HEK293 (cell line): ENCODE results near the gene CLDN7.

ENCODE experiments used
- GLIS1 ChIP-seq: fragments of 450-650 bp; formaldehyde crosslinking; IDR thresholded peaks from 2 replicates; pipeline ENCODE4 v1.5.1; 2016; ENCODE audit warnings: missing biosample characterization, missing genetic modification characterization
- KLF1 ChIP-seq: fragments of 450-650 bp; formaldehyde crosslinking; IDR thresholded peaks from 2 replicates; pipeline ENCODE4 v1.5.1; 2016; ENCODE audit warnings: missing biosample characterization, missing genetic modification characterization
- KLF8 ChIP-seq: fragments of 450-650 bp; formaldehyde crosslinking; IDR thresholded peaks from 2 replicates; pipeline ENCODE4 v1.5.1; 2016; ENCODE audit warnings: missing biosample characterization, missing genetic modification characterization
- TRIM28 ChIP-seq: IDR thresholded peaks from 2 replicates; pipeline ENCODE4 v1.6.1; 2011; ENCODE audit warnings: low read length, control low read depth, borderline replicate concordance
- ZBTB48 ChIP-seq: fragments of 450-650 bp; formaldehyde crosslinking; IDR thresholded peaks from 2 replicates; pipeline ENCODE4 v1.5.1; 2016; ENCODE audit warnings: missing biosample characterization, missing genetic modification characterization
- ZFP3 ChIP-seq: fragments of 450-650 bp; formaldehyde crosslinking; IDR thresholded peaks from 2 replicates; pipeline ENCODE4 v1.5.1; 2016; ENCODE audit warnings: low read depth, missing biosample characterization, missing genetic modification characterization
- ZNF138 ChIP-seq: fragments of 450-650 bp; formaldehyde crosslinking; IDR thresholded peaks from 2 replicates; pipeline ENCODE4 v1.5.1; 2016; ENCODE audit warnings: missing biosample characterization, missing genetic modification characterization, borderline replicate concordance
- ZNF335 ChIP-seq: fragments of 450-650 bp; formaldehyde crosslinking; conservative IDR thresholded peaks from 2 replicates; pipeline ENCODE4 v1.5.1; 2016; ENCODE audit warnings: missing biosample characterization, missing genetic modification characterization
- ZNF341 ChIP-seq: fragments of 450-650 bp; formaldehyde crosslinking; IDR thresholded peaks from 2 replicates; pipeline ENCODE4; 2016; ENCODE audit warnings: low read depth, missing biosample characterization, missing genetic modification characterization
- ZNF391 ChIP-seq: fragments of 450-650 bp; formaldehyde crosslinking; IDR thresholded peaks from 2 replicates; pipeline ENCODE4 v1.5.1; 2016; ENCODE audit warnings: low read depth, missing biosample characterization, missing genetic modification characterization, borderline replicate concordance
- ZNF394 ChIP-seq: fragments of 450-650 bp; formaldehyde crosslinking; IDR thresholded peaks from 2 replicates; pipeline ENCODE4 v1.5.1; 2016; ENCODE audit warnings: missing biosample characterization, missing genetic modification characterization, mild to moderate bottlenecking, moderate library complexity, borderline replicate concordance
- ZNF560 ChIP-seq: fragments of 450-650 bp; formaldehyde crosslinking; IDR thresholded peaks from 2 replicates; pipeline ENCODE4 v1.5.1; 2017; ENCODE audit warnings: missing biosample characterization, missing genetic modification characterization, borderline replicate concordance
- ZNF792 ChIP-seq: fragments of 450-650 bp; formaldehyde crosslinking; IDR thresholded peaks from 2 replicates; pipeline ENCODE4 v1.5.1; 2016; ENCODE audit warnings: missing biosample characterization, missing genetic modification characterization
- ZNF837 ChIP-seq: fragments of 450-650 bp; formaldehyde crosslinking; IDR thresholded peaks from 2 replicates; pipeline ENCODE4 v1.5.1; 2016; ENCODE audit warnings: missing biosample characterization, missing genetic modification characterization
- TF ChIP-seq, protein P1 (sequence below): fragments of 450-650 bp; formaldehyde crosslinking; IDR thresholded peaks from 2 replicates; pipeline ENCODE4 v1.5.1; 2016; ENCODE audit warnings: missing biosample characterization, missing genetic modification characterization
- TF ChIP-seq, protein P2 (sequence below): fragments of 450-650 bp; formaldehyde crosslinking; IDR thresholded peaks from 2 replicates; pipeline ENCODE4 v1.5.1; 2016; ENCODE audit warnings: missing biosample characterization, missing genetic modification characterization
- TF ChIP-seq, protein P3 (sequence below): IDR thresholded peaks from 2 replicates; pipeline ENCODE4 v1.6.1; 2011; ENCODE audit warnings: mild to moderate bottlenecking, low read depth, low read length, borderline replicate concordance
- TF ChIP-seq, protein P4 (sequence below): fragments of 450-650 bp; formaldehyde crosslinking; IDR thresholded peaks from 2 replicates; pipeline ENCODE4 v1.5.1; 2017; ENCODE audit warnings: missing biosample characterization, mild to moderate bottlenecking, missing genetic modification characterization, moderate library complexity
- TF ChIP-seq, protein P5 (sequence below): fragments of 450-650 bp; formaldehyde crosslinking; IDR thresholded peaks from 2 replicates; pipeline ENCODE4 v1.5.1; 2016; ENCODE audit warnings: missing biosample characterization, missing genetic modification characterization
- TF ChIP-seq, protein P6 (sequence below): fragments of 450-650 bp; formaldehyde crosslinking; IDR thresholded peaks from 2 replicates; pipeline ENCODE4 v1.5.1; 2016; ENCODE audit warnings: missing biosample characterization, missing genetic modification characterization
- TF ChIP-seq, protein P7 (sequence below): fragments of 450-650 bp; formaldehyde crosslinking; IDR thresholded peaks from 2 replicates; pipeline ENCODE4 v1.5.1; 2016; ENCODE audit warnings: missing biosample characterization, missing genetic modification characterization

Gene CLDN7

DNA sequence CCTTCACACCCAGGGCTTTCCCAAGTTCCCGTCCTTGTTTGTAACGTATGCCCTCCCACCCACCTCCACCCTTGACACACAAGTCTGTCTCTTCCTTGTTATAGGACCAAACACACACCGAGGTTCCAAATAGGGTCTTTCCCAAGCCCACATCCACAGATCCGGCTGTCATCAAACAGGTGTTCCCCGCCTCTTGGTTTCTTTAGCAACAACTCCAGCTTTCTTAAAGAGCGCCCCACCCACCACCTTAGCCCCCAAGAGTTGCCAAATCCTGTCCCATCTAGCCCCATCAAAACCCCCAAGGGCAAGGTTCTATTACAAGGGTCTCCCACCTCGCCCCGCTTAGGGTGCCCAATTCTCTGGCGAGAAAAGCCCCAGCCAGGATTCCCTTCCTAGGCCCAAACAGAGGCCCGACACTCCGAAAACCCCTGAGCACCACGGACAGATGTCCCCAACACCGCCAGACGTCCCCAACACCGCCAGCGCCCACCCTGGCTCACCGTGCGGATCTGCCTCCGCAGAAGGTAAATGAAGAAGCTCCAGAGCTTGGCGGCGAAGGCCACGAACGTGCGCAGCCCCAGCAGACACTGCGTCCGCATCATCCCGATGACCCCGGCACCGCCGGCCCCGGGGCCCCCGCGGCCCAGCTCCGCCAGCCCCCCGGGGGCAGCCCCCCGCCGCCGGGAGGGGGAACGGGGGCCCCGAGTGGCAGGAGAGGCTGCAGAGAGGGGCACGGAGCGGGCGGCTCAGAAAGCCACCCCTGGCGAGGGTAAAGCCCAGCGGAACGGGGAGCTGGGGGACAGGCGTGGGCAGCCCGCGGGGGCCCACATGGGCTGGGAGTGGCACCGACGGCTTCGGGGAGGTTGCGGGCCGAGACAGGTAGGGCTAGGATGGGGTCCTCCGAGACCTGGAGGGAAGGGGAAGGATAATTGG lies 11.3 kb downstream of the CLDN7 start (continued):
- TF ChIP-seq, protein P1, sequence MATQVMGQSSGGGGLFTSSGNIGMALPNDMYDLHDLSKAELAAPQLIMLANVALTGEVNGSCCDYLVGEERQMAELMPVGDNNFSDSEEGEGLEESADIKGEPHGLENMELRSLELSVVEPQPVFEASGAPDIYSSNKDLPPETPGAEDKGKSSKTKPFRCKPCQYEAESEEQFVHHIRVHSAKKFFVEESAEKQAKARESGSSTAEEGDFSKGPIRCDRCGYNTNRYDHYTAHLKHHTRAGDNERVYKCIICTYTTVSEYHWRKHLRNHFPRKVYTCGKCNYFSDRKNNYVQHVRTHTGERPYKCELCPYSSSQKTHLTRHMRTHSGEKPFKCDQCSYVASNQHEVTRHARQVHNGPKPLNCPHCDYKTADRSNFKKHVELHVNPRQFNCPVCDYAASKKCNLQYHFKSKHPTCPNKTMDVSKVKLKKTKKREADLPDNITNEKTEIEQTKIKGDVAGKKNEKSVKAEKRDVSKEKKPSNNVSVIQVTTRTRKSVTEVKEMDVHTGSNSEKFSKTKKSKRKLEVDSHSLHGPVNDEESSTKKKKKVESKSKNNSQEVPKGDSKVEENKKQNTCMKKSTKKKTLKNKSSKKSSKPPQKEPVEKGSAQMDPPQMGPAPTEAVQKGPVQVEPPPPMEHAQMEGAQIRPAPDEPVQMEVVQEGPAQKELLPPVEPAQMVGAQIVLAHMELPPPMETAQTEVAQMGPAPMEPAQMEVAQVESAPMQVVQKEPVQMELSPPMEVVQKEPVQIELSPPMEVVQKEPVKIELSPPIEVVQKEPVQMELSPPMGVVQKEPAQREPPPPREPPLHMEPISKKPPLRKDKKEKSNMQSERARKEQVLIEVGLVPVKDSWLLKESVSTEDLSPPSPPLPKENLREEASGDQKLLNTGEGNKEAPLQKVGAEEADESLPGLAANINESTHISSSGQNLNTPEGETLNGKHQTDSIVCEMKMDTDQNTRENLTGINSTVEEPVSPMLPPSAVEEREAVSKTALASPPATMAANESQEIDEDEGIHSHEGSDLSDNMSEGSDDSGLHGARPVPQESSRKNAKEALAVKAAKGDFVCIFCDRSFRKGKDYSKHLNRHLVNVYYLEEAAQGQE (tag by site-specific recombination), result no peak; the same call in 1 of the 2 replicates
- no peak for TF ChIP-seq ZNF341 (tag by site-specific recombination)
- 0 out of 2 replicates have a peak, but pooled peaks have one; percentile 28 for TF ChIP-seq KLF1 (tag by site-specific recombination)
- no peak for TF ChIP-seq ZFP3 (tag by site-specific recombination)
- TF ChIP-seq TRIM28, result no peak
- TF ChIP-seq, protein P2, sequence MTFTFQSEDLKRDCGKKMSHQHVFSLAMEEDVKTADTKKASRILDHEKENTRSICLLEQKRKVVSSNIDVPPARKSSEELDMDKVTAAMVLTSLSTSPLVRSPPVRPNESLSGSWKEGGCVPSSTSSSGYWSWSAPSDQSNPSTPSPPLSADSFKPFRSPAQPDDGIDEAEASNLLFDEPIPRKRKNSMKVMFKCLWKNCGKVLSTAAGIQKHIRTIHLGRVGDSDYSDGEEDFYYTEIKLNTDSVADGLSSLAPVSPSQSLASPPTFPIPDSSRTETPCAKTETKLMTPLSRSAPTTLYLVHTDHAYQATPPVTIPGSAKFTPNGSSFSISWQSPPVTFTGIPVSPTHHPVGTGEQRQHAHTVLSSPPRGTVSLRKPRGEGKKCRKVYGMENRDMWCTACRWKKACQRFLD (tag by site-specific recombination), result no peak
- no peak for TF ChIP-seq GLIS1 (tag by site-specific recombination)
- TF ChIP-seq ZNF394 (tag by site-specific recombination), result no peak
- no peak for TF ChIP-seq ZNF391 (tag by site-specific recombination)
- TF ChIP-seq, protein P3, sequence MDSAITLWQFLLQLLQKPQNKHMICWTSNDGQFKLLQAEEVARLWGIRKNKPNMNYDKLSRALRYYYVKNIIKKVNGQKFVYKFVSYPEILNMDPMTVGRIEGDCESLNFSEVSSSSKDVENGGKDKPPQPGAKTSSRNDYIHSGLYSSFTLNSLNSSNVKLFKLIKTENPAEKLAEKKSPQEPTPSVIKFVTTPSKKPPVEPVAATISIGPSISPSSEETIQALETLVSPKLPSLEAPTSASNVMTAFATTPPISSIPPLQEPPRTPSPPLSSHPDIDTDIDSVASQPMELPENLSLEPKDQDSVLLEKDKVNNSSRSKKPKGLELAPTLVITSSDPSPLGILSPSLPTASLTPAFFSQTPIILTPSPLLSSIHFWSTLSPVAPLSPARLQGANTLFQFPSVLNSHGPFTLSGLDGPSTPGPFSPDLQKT, result no peak
- TF ChIP-seq KLF8, result no peak
- TF ChIP-seq ZNF335, result peak; percentile 59
- TF ChIP-seq, protein P4, sequence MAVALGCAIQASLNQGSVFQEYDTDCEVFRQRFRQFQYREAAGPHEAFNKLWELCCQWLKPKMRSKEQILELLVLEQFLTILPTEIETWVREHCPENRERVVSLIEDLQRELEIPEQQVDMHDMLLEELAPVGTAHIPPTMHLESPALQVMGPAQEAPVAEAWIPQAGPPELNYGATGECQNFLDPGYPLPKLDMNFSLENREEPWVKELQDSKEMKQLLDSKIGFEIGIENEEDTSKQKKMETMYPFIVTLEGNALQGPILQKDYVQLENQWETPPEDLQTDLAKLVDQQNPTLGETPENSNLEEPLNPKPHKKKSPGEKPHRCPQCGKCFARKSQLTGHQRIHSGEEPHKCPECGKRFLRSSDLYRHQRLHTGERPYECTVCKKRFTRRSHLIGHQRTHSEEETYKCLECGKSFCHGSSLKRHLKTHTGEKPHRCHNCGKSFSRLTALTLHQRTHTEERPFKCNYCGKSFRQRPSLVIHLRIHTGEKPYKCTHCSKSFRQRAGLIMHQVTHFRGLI, result no peak
- no peak for TF ChIP-seq ZNF837
- TF ChIP-seq, protein P5, sequence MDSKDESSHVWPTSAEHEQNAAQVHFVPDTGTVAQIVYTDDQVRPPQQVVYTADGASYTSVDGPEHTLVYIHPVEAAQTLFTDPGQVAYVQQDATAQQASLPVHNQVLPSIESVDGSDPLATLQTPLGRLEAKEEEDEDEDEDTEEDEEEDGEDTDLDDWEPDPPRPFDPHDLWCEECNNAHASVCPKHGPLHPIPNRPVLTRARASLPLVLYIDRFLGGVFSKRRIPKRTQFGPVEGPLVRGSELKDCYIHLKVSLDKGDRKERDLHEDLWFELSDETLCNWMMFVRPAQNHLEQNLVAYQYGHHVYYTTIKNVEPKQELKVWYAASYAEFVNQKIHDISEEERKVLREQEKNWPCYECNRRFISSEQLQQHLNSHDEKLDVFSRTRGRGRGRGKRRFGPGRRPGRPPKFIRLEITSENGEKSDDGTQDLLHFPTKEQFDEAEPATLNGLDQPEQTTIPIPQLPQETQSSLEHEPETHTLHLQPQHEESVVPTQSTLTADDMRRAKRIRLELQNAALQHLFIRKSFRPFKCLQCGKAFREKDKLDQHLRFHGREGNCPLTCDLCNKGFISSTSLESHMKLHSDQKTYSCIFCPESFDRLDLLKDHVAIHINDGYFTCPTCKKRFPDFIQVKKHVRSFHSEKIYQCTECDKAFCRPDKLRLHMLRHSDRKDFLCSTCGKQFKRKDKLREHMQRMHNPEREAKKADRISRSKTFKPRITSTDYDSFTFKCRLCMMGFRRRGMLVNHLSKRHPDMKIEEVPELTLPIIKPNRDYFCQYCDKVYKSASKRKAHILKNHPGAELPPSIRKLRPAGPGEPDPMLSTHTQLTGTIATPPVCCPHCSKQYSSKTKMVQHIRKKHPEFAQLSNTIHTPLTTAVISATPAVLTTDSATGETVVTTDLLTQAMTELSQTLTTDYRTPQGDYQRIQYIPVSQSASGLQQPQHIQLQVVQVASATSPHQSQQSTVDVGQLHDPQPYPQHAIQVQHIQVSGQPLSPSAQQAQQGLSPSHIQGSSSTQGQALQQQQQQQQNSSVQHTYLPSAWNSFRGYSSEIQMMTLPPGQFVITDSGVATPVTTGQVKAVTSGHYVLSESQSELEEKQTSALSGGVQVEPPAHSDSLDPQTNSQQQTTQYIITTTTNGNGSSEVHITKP (tag by site-specific recombination), result no peak
- TF ChIP-seq ZBTB48 (tag by site-specific recombination), result peak; percentile 22; the same call in 1 of the 2 replicates
- TF ChIP-seq ZNF792 (tag by site-specific recombination), result no peak
- TF ChIP-seq, protein P6, sequence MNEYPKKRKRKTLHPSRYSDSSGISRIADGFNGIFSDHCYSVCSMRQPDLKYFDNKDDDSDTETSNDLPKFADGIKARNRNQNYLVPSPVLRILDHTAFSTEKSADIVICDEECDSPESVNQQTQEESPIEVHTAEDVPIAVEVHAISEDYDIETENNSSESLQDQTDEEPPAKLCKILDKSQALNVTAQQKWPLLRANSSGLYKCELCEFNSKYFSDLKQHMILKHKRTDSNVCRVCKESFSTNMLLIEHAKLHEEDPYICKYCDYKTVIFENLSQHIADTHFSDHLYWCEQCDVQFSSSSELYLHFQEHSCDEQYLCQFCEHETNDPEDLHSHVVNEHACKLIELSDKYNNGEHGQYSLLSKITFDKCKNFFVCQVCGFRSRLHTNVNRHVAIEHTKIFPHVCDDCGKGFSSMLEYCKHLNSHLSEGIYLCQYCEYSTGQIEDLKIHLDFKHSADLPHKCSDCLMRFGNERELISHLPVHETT (tag by site-specific recombination), result no peak
- no peak for TF ChIP-seq ZNF560 (tag by site-specific recombination)
- TF ChIP-seq, protein P7, sequence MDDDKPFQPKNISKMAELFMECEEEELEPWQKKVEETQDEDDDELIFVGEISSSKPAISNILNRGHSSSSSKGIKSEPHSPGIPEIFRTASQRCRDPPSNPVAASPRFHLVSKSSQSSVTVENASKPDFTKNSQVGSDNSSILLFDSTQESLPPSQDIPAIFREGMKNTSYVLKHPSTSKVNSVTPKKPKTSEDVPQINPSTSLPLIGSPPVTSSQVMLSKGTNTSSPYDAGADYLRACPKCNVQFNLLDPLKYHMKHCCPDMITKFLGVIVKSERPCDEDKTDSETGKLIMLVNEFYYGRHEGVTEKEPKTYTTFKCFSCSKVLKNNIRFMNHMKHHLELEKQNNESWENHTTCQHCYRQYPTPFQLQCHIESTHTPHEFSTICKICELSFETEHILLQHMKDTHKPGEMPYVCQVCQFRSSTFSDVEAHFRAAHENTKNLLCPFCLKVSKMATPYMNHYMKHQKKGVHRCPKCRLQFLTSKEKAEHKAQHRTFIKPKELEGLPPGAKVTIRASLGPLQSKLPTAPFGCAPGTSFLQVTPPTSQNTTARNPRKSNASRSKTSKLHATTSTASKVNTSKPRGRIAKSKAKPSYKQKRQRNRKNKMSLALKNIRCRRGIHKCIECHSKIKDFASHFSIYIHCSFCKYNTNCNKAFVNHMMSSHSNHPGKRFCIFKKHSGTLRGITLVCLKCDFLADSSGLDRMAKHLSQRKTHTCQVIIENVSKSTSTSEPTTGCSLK (tag by site-specific recombination), result no peak
- TF ChIP-seq ZNF138 (tag by site-specific recombination), result no peak
